Upper lobe of left lung (tissue), 4 donors: ENCODE data around the gene PCYOX1L.

ENCODE experiments used
- POLR2A ChIP-seq, 4 donors: fragments of 450-650 bp; IDR thresholded peaks; one replicate each; pipeline ENCODE4 v1.5.1; 2016 to 2017; ENCODE audit warnings: antibody characterized with exemption in 4 of 4, mild to moderate bottlenecking in 2 of 4
- POLR2AphosphoS5 ChIP-seq, 2 donors: sonication (generic); formaldehyde crosslinking; IDR thresholded peaks; one replicate each; pipeline ENCODE4 v1.5.1; 2017; ENCODE audit warnings: antibody characterized with exemption in 2 of 2
- TF ChIP-seq, protein P1 (sequence below), 6 experiments: fragments of 450-650 bp in 4 of 6; fragments of 200-600 bp in 2 of 6; sonication (generic) in 2 of 6; IDR thresholded peaks; one replicate each; pipeline ENCODE4 v1.5.1; 2016 to 2019; ENCODE audit warnings: antibody characterized with exemption in 6 of 6

DNA sequence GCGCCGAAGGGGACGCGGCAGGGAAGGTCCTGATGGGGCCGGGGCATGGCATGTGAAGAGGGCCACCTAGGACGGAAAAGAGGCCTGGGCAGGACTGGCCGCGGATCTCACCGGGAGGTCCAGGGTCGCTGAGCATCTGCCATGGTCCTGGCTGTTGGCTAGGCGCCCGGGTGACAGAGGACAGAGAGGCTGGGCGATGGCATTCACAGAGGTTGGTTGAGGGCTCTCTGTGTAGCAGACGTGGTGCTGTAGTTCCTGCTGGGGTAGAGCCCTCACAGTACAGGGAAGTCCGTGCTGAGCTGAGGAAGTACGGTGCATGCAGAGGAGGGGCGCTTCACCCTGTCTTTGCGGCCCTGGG lies 427 bp downstream of the PCYOX1L start:
- TF ChIP-seq POLR2AphosphoS5 (IDR thresholded peaks at IDR 0.05) (no peak), POLR2A (IDR thresholded peaks at IDR 0.05) (no peak)
- TF ChIP-seq, protein P1, sequence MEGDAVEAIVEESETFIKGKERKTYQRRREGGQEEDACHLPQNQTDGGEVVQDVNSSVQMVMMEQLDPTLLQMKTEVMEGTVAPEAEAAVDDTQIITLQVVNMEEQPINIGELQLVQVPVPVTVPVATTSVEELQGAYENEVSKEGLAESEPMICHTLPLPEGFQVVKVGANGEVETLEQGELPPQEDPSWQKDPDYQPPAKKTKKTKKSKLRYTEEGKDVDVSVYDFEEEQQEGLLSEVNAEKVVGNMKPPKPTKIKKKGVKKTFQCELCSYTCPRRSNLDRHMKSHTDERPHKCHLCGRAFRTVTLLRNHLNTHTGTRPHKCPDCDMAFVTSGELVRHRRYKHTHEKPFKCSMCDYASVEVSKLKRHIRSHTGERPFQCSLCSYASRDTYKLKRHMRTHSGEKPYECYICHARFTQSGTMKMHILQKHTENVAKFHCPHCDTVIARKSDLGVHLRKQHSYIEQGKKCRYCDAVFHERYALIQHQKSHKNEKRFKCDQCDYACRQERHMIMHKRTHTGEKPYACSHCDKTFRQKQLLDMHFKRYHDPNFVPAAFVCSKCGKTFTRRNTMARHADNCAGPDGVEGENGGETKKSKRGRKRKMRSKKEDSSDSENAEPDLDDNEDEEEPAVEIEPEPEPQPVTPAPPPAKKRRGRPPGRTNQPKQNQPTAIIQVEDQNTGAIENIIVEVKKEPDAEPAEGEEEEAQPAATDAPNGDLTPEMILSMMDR (IDR thresholded peaks at IDR 0.05) = no peak
